ENCODE measurements around the gene MNDA.
"Not testable (repeated sequence)": the region's sequence is repeated elsewhere in the genome, so short reads cannot be mapped to it uniquely, and the experiment has no call there.

The MNDA gene

GRCh38 chr1:158833264-158833663, 2.1 kb downstream of the MNDA start:
- TF ChIP-seq CTCF (IDR thresholded peaks at IDR 0.05; ENCODE audit: borderline replicate concordance, insufficient read depth, low read depth, low read length) = no peak
- peak overlapping the region; percentile 27 for H3K4me3 ChIP-seq (ENCODE audit: low read depth, low read length)

- H3K4me3 ChIP-seq (ENCODE audit: low read depth, low read length) = no peak overlapping the region
- TF ChIP-seq CTCF (IDR thresholded peaks at IDR 0.05; ENCODE audit: borderline replicate concordance, insufficient read depth, low read depth, low read length) = no peak
Measured at GRCh38 chr1:158836038-158836437, 4.9 kb downstream of the MNDA start.

- no peak for TF ChIP-seq CTCF (IDR thresholded peaks at IDR 0.05; ENCODE audit: borderline replicate concordance, insufficient read depth, low read depth, low read length)
- no peak overlapping the region for H3K4me3 ChIP-seq (ENCODE audit: low read depth, low read length)
Measured at GRCh38 chr1:158838660-158839059, 7.5 kb downstream of the MNDA start.

GRCh38 chr1:158839566-158839965, 8.4 kb downstream of the MNDA start:
- TF ChIP-seq CTCF (IDR thresholded peaks at IDR 0.05; ENCODE audit: borderline replicate concordance, insufficient read depth, low read depth, low read length) = no peak
- H3K4me3 ChIP-seq (ENCODE audit: low read depth, low read length) = no peak overlapping the region

GRCh38 chr1:158840236-158840635, 9.1 kb downstream of the MNDA start:
- H3K4me3 ChIP-seq (ENCODE audit: low read depth, low read length) = no peak overlapping the region
- no peak for TF ChIP-seq CTCF (IDR thresholded peaks at IDR 0.05; ENCODE audit: borderline replicate concordance, insufficient read depth, low read depth, low read length)

GRCh38 chr1:158864595-158864994, 33.4 kb downstream of the MNDA start:
- H3K4me3 ChIP-seq (ENCODE audit: low read depth, low read length) = no peak overlapping the region
- TF ChIP-seq CTCF (IDR thresholded peaks at IDR 0.05; ENCODE audit: borderline replicate concordance, insufficient read depth, low read depth, low read length) = no peak

GRCh38 chr1:158870438-158870837, 39.3 kb downstream of the MNDA start:
- H3K4me3 ChIP-seq (ENCODE audit: low read depth, low read length) = not testable (repeated sequence)

GRCh38 chr1:158873141-158873540, 42.0 kb downstream of the MNDA start:
- no peak overlapping the region for H3K4me3 ChIP-seq (ENCODE audit: low read depth, low read length)
- TF ChIP-seq CTCF (IDR thresholded peaks at IDR 0.05; ENCODE audit: borderline replicate concordance, insufficient read depth, low read depth, low read length) = no peak
